GM18868 (cell line): Measurements from ENCODE around the gene BTD.
"Not testable (repeated sequence)": the region's sequence is repeated elsewhere in the genome, so short reads cannot be mapped to it uniquely, and the experiment has no call there.

Source experiments
- ATAC-seq: cut with Tn5 transposase; IDR thresholded peaks from one replicate; pipeline ENCODE4 v1.9.1; 2021; ENCODE audit warnings: mild to moderate bottlenecking, moderate library complexity; ENCODE audit not compliant: unreplicated experiment

The BTD gene

DNA sequence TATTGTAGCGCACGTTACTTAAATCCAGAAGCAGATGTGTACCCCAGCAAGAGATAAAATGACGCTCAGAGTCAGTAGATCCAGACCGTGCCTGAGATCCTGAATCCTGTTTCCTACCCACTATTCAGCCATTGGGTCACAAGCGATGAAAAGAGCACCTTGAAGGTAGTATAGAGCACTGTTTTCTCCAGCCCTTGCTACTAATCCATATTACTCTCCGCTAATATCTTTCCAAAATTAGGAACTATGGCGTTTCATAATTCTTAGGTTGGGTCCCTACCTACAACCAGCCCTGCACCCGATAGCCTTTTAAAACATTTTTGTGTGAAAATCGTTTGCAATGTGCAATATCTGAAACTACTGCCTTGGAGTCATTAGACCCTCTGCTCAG lies 596 bp downstream of the BTD start:
- ATAC-seq: peak; percentile 5

DNA sequence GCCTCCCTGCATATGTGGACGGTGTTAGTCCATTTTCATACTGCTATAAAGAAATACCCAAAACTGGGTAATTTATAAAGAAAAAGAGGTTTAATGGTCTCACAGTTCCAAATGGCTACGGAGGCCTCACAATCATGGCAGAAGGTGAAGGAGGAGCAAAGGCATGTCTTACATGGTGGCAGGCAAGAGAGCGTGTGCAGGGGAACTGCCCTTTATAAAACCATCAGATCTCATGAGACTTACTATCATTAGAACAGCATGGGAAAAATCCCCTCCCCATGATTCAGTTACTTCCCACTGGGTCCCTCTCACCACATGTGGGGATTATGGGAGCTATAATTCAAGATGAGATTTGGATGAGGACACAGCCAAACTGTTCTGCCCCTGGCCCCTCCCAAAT lies 1.3 kb downstream of the BTD start:
- not testable (repeated sequence) for ATAC-seq

DNA sequence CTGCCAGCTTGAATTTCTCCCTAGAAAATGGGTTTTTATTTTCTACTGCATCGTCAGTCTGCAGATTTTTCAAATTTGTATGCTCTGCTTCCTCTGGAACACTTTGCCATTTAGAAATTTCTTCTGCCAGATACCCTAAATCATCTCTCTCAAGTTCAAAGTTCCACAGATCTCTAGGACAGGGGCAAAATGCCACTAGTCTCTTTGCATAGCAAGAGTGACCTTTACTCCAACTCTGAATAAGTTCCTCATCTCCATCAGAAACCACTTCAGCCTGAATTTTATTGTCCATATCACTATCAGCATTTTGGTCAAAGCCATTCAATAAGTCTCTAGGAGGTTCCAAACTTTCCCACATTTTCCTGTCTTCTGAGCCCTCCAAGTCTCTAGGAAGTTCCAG lies 3.0 kb downstream of the BTD start:
- ATAC-seq: not testable (repeated sequence)

DNA sequence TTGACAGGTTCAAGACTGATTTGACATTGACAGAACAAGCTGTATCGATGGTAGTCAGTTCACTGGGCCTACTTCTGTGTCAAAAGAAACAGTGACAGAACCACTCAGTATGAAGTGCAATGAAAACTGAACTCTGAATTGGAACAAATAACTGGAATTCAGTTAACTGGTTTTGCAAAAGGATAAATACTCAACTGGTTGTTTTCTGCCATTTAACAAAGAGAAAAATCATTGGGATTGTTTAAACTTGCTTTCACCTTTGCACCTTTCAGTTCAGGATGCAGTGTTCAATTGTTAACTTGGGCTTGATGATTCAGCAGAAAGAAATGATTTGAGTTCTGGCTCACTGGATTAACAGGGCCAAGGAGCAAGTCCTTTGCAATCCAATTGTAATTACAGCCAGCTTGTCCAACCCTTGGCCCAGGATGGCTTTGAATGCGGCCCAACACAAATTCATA lies 4.9 kb downstream of the BTD start:
- no peak for ATAC-seq

DNA sequence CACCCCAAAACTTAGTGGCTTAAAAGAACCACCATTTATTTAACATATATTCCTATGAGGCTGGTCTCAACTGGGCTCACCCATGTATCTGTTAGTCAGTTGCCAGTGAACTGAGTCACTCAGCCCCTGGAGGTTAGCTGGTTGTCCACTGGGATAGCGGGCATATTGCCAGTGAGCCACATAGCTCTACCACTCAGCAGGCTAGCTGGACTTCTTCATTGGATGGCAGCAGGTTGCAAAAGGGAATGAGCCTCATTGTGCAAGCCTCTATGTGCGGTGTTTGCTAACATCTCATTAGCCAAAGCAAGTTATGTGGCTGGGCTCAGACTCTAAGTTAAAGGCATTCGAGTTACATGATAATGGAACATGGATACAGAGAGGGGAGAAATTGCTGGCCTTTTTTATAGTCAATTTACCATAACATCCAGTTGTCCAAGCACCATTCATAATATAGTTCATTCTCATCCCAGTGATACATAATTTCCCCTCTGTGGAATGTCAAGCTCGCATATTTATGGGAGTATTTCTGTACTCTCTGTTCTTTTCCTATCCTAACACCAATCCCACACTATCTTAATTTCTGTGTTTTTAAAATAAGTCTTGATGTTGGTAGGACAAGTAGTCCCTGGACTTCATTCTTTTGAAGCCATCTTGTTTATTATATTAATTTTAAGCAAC lies 8.7 kb downstream of the BTD start:
- no peak for ATAC-seq

DNA sequence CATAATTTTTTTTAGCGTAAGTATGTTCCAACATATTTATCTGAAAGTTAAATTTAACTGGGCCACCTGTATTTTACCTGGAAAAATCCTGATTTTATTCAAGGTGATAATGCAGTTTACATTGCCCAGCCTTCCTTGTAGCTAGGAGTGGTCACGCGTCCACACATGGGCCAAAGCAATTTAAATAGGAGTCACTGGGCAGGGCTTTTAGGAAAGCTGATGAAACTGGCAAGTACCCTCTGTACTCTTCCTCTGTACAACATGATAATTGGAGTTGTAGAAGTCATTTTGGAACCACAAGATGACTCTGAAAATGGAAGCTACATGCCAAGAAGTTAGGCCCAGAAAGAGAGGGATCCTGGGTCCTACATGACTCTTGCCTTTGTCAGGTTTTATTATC lies 9.5 kb downstream of the BTD start:
- no peak for ATAC-seq

DNA sequence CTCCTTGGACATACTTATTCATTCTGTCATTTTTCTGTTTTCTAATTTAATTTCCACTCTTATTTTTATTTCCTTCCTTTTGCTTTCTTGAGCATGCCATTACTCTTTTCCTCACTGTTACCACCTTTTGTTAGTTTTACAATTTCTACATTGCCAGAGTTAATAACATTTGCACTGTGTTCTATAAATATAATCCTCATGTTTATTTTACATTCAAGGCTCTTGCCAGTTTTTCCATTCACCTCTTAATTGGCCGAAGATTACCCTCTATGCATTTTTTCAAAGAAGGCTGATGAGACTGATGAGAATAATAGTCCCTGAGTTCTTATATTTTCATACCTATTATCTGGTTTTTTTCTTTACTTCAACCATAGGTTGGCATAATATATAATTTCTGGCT lies 10.5 kb downstream of the BTD start:
- ATAC-seq: no peak

DNA sequence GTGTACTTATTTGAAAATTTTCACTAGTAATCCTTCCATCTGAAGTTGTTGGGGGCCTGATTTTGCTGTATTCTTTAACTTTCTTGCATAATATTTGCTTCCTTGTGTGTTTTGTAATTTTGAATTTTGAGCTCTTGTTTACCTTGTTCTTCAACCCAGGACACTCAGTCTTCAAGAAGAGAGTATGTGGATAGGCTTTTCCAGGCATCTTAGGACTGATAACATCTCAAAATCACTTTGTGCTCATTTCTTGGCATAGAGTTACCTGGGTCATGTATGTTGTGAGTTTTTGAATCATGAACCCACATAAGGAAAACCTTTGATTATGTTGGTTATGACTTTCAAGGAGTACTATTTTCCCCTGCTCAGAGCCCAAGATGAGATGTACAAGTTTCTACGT lies 13.4 kb downstream of the BTD start:
- no peak for ATAC-seq

DNA sequence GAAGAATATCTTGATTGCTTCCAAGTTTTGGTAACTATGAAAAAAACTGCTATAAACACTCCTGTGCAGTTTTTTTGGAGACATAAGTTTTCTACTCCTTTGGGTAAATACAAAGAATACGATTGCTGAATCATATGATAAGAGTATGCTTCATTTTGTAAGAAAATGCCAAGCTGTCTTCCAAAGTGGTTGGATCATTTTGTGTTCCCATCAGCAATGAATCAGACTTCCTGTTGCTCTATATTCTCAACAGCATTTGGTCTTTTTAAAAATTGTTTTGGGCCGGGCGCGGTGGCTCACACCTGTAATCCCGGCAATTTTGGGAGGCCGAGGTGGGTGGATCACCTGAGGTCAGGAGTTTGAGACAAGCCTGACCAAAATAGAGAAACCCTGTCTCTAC lies 14.5 kb downstream of the BTD start:
- no peak for ATAC-seq

DNA sequence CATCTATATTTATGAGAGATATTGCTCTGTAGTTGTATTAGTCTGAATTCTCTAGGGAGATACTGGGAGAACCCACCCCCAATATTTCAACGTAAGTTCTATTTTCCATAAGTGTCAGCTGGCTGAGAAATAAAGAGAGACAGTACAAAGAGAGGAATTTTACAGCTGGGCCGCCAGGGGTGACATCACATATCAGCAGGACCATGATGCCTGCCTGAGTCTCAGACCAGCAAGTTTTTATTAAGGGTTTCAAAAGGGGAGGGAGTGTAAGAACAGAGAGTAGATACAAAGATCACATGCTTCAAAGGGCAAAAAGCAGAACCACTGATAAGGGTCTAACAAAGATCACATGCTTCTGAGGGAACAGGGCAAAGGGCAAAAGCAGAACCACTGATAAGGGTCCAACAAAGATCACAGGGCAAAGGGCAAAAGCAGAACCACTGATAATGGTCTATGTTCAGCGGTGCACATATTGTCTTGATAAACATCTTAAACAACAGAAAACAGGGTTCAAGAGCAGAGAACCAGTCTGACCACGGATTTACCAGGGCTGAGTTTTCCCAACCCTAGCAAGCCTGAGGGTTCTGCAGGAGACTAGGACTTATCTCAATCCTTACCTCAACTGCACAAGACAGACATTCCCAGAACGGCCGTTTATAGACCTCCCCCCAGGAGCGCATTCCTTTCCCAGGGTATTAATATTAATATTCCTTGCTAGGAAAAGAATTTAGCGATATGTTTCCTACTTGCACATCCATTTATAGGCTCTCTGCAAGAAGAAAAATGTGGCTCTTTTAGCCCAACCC lies 18.3 kb downstream of the BTD start:
- ATAC-seq: not testable (repeated sequence)

DNA sequence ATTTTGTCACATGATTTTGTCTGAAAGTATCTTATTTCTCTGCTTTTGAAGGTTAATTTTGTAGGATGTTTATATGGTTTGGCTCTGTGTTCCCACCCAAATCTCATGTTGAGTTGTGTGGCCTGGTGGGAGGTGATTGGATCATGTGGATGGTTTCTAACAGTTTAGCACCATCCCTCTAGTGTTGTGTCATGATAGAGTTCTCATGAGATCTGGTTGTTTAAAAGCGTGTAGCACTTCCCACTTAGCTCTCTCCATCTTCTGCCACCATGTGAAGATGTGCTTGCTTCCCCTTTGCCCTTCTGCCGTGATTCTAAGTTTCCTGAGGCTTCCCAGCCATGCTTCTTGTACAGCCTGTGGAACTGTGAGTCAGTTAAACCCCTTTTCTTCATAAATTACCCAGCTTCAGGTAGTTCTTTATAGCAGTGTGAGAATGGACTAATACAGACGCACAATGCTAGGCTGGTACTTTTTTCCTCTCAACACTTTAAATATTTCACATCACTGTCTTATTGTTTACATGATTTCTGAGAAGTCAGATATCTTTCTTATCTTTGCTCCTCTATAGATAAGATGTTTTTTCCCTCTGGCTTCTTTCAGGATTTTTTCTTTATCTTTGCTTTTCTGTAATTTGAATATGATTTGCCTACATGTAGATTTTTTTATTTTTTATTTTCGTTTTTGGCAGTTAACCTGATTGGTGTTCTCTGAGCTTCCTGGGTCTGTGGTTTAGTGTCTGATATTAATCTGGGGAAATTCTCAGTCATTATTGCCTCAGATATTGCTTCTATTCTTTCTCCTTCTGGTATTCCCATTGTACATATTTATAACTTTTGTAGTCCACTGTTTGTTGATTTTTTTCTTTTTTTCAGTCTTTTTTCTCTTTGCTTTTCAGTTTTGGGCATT lies 22.2 kb downstream of the BTD start:
- ATAC-seq: no peak

DNA sequence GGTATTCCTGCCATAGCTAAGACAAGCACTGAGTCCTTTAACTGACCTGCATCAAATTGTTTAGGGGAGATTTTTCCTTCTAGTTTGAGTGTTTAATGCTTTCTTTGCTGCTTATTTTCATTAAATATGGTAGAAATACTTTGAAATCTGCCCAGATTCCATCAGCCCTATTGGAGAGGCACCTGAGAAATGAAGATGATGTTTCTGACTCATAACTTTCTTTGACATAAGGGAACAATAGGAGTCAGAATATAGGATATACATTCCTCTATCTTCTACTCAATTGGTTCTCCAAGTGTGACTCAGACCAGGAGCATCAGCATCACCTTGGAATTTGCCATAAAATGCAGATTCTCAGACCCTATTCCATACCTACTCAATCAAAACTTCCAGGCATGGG lies 27.4 kb downstream of the BTD start:
- no peak for ATAC-seq

DNA sequence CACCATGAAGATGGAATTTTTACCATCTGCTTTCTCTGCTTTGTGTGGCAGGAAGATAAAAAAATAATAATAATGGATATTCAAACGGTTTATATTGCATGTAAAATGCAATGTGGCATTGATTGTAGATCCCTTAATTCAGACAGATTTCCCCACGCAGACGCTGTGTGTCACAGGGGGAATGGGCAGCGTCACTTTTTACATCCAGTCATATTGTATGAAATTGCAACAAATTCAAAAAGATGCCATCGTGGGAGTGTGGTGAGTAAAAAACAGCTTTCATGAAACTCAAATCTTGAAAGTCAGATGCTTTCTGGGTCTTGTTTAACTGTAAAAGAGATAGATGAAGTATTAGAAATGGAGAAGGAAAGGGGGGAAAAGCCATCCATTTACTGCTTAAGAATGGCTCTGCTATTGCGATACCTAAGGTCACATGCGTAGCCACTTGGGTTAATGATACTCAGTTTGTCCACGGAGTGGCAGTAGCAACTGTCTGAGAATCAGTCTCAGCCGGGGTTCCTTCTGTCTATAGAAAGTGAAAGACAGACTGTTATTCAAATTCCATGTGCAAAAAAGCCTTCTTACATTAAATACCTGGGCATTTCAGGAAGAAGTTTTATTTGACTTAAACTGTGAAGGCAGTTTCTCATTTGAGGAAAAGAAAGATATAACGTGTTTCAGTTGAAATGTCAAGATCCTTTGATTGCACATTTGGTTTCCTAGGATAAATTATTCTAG lies 28.5 kb downstream of the BTD start:
- peak; percentile 97 for ATAC-seq

DNA sequence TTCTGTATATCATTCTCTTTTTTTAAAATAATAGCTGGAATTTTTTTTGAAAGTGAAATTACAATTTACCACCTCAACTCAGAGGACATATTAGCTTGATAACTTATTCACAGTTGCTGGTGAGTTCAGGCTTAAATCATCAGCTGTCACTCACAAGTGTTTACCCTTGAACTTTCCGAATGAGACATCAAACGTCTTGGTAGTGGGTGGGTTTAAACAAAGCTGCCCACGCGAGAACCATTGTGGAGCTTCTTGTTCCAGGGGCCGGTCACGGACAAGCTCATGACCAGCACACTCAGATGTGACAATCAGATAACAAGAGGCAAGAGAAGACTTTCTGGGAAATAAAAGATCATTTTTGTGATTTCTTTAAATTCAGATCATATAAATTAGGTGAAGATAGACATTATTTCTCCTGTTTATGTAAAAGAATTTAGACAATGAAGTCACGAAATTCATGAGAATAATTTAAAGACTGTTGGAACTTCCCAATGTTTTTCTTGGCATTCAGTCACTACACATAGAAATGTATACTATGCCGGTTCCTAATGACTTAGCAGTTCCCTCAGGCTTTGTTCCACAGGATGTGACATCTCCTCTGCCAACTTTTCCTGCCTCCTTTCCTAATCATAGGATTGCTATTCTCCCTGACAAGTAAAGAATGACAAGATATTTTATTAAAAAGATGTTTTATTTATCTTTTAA lies 29.3 kb downstream of the BTD start:
- peak; percentile 64 for ATAC-seq

DNA sequence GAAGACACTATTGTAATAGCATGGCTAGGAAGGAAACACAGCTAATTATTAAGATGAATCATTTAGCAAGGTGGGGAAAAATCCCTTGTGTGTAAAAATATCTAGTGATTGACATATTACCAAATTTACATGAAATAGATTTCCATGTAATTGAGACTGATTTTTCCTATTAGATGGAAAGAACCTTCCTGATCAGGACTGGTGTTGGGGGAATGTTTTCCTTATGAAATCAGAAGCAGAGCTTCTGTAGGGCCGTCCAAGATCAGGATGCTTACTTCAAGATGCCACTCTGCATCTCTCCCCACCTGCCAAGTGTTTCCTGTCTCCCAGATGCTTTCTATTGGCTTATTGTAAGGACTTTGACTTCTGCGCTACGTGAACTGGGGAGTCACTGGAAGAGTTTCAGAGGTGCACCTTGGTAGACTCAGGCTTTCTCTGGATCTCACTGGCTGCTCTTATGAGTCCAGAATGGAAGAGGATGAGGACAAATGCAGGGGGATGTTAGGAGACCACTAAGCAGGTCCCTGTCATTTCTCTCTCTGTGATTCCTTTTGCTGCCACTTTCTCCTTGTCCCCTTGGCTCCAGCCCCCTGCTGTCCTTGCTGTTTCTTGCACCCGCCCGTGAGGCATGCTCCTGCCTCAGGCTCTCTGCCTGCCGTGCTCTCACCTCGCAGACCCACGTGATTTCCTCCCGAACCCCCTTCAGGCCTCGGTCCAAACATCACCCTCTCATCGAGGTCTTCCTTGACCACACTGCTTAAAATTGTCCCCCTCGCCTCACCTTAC lies 30.1 kb downstream of the BTD start:
- no peak for ATAC-seq

DNA sequence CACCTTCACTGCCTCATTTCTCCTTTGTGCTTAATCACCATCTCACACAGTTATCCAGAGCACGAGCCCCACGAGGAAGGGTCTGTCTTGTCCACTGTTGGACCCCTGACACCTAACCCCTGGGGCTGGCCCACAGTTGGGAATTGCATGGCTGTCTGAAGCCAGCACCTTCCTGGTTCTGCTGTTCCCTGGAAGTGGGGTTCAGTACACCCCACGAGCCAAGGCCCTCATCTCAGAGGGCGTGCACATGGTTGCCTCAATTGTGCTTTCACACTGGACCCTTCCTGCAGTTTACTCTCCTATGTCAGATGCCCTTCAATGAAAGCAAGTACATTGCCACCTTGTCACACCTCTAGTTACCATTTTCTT lies 30.7 kb downstream of the BTD start:
- ATAC-seq: no peak

DNA sequence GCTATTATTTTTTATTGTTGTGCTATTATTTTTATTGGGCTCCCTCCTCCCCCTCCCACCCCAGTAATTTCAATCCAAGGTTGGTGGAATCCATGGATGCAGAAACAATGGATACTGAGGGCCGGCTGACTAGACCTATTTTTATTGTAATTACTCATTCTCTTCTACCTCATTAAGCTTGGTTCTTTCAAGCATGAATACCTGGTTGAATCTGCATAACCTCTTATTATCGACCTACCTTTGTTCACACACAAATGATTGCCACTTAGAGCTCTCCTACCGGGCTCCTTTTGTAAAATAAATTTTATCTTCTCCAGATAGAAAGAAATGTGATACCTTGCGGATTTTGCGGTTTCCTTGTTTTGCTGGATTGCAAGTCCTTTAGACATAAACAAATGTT lies 31.6 kb downstream of the BTD start:
- no peak for ATAC-seq

DNA sequence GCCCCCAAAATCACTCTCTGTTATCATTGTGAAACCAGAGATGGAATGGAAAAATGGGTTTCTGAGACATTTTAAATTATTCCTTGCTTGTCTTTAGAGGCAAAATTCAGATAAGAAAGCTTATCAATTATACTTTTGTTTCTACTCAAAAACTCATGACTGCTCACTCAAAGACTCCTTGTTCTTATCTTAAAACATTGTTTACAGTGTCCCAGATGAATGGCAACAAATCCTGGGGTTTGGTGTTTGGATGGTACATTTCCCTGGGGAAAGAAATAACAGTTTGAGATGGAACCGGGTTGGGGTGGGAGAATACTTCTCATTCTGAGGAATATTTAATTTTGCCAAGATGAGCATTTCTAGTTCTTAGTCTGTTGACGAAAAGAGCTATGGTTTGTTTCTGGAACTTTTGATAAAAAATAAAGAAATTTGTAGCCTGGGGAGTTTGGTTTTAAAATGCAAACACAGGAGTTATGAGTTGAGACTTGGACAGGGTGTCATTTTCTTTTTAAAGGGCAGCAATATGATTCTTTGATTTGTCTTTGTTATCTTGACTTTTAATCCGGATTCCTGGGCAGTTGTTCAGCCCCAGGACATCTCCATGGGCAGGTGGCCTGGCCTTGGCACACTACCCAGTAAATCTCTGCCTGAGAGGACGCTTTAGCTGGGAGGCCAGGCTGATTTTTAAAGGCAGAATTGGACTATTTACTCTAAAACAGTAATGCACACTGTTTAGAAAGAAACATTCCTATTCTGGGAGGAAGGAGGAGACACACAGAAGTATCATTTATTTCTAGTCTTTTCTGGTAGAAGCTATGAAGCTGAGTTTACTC lies 32.4 kb downstream of the BTD start:
- no peak for ATAC-seq

DNA sequence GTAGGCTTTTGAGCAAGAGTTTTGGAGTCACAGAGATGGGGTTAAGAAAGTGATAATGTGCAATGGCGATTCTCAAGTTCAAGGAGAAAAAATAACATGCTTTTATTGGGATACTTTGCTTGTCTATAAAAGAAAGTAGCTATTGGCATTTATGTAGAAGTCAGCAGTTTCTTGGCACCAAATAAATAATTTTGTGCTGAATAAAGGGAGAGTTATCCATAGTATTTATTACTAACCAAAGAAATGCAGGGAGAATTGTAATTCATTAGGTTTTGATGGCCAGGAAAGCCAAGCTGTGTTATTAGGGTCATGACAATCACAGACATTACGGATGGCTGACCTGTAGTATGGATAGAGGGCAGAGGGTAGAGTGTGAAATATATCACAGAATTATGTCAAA lies 33.1 kb downstream of the BTD start:
- ATAC-seq: no peak
